HG02642 (cell line): ENCODE measurements around the gene MUC13.
"Not testable (repeated sequence)": the region's sequence is repeated elsewhere in the genome, so short reads cannot be mapped to it uniquely, and the experiment has no call there.

Experiments
- ATAC-seq: cut with Tn5 transposase; IDR thresholded peaks from one replicate; pipeline ENCODE4 v1.9.1; 2021; ENCODE audit warnings: mild to moderate bottlenecking; ENCODE audit not compliant: unreplicated experiment, poor library complexity

MUC13 gene, protein sequence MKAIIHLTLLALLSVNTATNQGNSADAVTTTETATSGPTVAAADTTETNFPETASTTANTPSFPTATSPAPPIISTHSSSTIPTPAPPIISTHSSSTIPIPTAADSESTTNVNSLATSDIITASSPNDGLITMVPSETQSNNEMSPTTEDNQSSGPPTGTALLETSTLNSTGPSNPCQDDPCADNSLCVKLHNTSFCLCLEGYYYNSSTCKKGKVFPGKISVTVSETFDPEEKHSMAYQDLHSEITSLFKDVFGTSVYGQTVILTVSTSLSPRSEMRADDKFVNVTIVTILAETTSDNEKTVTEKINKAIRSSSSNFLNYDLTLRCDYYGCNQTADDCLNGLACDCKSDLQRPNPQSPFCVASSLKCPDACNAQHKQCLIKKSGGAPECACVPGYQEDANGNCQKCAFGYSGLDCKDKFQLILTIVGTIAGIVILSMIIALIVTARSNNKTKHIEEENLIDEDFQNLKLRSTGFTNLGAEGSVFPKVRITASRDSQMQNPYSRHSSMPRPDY

DNA sequence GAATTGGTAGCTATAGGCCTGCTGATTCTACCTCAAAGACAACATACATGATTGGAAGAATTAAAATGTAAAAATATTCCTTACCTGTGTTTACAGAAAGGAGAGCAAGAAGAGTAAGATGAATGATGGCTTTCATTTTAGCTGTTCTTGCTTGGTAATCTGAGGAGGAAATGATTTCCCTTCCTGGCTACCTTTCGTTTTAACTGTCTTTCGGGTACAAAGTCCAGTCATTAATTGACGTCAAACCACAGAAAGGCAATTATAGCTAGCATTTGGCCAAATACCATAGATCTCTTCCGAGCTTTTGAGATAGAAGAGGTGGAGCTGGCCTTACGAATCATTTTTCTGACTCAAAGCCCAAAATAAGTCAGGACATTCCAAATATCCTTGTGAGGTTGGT, at the start of gene MUC13:
MUC13 (minus strand) TSS at position 175 of the 400 bp plus-strand sequence; CDS start at position 136, 39 bp downstream.
- no peak for ATAC-seq

DNA sequence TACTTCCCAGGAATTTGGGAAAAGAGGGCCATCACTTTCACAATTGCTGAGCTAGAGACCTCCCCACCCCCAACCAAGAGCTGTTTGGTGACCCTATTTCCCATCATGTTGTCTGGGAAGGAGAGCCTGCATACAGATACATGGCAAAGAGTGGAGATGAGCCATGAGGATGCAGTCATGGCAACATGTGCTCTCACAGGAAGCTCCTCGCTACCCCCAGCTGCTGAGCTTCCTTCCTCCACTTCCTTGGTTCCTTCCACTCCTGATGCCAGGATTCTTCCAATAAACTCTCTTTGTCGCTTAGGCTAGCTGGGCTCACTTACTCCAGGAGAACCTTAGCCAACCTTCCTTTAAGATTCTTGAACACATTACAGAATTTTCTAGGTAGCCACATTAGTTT, 48.3 kb upstream of the MUC13 start:
- ATAC-seq, result no peak

DNA sequence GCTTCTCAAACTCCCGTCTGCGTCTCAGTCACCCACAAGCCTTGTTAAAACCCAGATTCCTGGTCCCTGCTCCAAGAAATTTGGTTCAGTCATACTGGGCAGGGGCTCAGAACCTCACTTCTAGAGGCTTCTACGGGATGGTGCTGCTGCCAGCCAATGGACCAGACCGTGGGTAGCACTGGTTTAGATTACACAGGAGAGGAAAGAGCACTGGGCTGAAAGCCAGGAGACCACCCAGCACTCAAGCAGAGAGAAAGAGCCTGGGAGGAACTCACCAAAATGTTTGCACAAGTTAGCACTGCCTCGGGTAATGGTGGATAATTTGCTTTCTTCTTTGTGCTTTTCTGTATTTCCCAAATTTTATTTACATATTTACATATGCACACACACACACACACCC, 46.9 kb upstream of the MUC13 start:
- ATAC-seq, result no peak

DNA sequence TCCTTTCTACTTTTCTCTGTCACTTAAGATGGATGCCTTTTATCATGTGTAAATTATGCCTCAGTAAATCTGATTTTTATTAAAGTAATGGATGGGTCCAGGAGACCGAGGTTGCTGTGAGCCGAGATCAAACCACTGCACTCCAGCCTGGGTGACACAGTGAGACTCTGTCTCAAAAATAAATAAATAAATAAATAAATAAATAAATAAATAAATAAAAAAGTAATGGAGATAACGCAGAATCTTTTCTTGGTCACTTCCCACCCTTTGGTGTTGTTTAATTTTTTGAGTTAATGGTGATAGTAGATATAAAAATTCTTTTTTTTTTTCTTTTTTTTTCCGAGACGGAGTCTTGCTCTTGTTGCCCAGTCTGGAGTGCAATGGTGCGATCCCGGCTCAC, 44.1 kb upstream of the MUC13 start:
- no peak for ATAC-seq

DNA sequence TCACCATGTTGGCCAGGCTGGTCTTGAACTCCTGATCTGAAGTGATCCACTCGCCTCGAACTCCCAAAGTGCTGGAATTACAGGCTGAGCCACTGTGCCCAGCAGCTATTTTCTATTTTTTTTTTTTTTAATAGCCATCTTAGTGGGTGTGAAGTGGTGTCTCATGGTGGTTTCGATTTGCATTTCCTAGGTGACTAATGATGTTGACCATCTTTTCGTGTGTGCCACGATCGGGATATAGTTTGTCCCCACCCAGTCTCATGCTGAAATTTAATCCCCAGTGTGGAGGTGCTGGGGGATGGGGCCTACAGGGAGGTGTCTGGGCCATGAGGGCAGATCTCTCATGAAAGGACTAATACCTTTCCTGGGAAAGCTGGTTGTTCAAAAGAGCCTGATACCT, 41.8 kb upstream of the MUC13 start:
- ATAC-seq, result no peak

DNA sequence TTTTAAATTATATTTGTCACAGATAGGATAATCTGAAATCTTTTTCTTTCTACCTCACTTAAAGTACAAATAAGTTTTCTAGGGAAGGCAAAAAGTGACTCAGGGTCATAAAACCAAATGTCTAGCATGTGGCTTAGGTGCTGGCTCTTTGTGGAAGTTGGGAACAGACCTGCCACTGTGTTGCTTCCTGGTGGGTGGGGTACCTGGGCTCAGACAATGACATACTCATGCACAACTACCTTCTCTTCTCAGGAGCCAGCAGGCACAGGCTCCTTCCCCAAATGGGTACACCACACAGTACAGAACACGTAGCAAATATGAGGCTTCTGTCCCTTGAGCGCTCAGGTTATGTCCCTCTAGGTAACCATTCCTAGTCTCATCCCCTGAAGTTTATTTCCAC, 40.1 kb upstream of the MUC13 start:
- no peak for ATAC-seq

DNA sequence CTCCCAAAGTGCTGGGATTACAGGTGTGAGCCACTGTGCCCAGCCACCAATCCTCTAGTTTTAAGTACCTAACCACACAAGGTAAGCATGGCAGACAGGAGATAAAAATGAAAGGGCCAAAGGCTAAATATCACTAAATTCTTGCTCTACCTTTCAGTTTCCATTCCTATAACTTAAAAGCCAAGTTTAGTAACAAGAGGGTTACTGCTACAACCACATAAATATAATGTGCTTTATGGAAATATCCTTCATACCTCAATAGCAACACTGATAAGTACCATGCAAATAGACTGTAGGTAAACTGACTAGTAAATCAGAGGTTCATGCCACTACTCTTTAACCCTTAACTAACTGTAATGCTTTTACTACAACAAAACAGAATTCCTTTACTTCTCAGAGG, 38.7 kb upstream of the MUC13 start:
- ATAC-seq, result no peak

DNA sequence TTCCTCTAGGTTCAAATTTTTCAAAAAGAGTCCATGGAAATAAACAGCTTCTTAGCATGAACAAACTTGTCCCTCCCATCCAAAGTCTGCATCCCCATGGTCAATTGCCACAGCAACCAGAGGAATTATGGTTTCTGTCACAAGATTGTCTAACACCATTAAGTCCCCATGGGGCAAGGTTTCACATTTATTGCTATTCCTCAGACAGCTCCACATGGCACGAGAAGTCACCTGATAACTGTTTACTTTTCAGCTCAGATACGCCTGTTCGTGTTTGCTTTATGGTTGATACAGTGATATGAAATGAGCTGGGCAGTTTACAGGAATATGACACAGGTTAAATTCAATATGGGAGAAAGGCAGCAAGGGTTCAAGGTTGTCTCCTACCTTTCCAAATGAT, 37.9 kb upstream of the MUC13 start:
- ATAC-seq, result no peak

DNA sequence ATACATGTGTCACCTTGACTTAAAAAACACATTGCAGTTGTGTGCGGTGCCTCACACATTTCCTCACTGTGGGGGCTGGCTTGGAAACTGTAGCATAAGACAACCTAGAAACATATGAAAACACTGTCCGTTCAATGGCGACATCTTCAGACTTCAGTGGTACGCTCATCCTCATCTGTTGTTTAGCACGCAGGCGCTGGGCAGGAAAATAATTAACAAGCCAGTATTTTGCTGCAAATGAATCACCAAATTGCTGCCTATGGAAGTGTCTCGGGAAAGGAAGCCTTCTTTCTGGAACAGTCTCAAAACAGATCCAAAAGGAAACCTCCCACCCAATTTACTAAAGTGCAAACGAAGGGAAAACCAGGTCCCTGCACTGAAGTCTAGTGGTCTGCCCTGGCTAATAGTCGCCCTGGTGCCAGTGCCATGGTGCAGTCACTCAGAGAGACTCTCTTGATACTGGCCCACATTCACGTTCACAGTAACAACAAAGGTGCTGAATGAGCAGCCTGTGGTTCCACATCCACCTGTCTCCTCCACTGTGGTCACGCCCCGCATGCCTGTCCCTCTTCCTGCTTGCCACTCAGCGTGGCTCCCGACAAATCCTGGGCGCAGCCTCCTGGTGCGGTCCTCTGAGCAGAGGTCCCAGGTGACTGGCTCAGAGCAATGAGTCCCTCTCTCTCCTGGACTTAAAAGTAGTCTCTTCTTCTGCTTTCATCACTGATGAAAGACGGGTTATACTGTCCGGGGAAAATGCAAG, 35.6 kb upstream of the MUC13 start:
- no peak for ATAC-seq

DNA sequence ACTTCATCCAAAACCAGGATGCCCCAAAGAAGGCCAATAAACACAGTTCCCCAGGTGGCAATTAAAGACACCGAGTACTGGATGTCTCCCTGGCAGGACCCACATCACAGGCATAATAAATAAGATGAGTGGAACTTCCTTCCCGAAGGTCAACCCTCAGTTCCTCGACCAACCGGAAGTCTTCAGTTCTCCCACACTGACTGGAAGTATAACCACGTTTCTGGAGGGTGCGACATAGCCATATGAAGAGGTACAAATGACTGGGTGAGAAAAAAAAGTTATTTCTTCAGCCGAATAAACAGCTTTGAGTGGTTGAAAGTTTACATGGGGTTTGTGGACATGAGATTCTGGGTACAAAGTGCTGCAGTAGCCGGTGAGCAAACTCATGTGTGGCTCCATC, 34.6 kb upstream of the MUC13 start:
- no peak for ATAC-seq

DNA sequence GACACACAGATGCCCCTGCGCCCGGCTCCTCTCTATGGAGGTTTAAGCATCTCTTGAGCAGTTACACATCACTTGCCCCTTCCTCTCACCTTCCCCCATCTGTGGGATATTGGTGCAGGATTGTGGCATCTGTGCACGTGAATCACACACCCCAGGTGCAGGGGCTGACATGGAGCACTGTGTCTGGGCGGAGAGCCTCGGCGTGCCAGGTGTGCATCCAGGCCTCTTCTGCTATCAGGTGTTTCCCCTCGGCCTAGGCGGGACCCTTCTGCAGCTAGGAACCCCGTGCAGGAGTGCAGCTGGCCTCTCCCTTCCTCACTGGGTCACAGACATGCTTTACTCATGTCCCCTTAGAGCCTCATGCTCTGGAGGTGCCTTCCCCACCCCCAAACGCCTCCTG, 33.4 kb upstream of the MUC13 start:
- ATAC-seq, result no peak

DNA sequence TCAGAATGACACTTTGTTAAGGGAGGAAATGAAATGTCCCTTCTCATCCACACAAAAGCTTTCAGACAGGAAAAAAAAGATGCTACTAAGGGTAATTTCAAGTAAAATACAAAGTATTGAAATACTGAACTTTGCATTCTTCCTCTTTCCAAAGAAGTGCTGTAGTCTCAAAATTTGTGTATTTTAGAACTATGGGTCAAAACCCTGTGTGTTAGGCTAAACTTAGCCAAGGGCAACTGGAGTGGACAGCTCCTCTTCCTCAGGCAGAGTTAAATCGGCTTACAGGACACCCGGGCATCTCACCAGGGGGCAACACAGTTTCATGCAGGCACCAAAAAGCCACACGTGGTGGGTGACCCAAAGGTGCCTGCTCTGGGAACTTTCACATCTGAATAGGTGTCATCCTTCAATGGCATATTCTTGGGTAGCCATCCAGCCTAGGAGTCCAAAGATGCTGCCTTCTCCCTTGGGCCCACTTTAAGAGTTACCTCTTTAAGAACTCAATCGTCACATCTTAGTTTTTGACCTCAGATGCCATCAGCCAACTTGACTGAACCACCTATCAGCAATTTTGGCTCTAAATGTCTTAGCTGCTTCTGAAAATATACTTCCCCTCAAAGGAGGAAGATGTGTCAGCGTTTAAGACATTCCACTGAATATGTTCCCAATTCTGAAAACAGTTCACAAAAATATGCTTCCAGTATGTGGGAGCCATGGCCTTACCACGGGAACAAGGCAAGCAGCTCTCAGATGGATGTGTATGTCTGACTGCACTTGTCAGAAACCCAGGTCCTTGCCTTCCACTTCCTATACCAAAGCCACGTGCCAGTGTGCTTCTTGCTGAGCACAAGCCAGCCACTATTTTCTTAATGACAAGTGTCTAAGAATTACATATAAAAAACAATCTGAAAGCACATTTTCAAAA, 32.2 kb upstream of the MUC13 start:
- ATAC-seq, result no peak

DNA sequence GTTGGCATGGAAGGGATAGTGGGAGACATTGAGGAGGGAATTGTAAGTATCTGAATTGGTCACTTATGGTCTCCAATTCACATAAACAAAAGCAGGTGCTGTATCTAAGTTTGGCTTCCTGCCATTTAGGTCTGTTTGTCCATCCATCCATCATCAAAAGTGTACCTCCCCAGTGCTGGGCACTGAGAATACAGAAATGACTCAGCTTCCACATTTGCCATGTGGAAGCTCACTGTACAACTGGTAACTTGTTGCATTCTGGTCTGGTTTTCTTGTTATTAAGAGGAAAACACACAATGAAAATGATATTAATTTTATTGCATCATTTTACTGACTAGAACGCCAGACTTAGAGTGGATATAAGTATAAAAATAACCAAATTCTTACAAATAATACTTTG, 30.9 kb upstream of the MUC13 start:
- ATAC-seq, result no peak

DNA sequence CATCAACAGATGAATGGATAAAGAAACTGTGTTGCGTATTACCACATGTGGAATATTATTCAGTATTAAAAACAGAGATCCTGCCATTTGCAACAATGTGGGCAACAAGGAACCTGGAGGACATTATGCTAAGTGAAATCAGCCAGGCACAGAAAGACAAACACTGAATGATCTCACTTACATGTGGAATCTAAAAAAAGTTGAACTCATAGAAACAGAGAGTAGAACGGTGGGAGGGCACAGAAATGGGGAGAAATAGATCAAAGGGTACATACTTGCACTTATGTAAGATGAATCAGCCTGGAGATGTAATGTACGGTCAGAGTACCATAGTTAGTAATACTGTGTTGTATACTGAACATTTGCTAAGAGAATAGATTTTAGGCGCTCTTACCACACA, 29.8 kb upstream of the MUC13 start:
- ATAC-seq, result no peak

DNA sequence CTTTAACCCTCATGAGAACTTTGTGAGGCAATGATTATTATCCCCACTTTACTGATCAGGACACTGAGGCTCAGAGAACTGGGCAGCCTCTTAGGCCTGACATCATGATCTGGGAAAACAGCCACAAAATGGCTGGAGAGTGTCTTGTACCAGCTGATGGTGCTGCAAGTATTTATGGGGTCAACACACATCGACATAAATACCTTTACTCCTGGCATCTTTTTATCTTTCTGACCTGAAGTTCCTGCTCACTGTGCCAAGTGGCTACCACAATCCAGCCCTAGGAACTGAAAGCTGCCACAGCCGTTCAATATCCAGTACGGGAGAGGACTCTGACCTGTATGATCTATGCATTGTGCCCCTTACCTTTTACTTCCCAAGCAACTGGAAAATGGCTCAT, 29.2 kb upstream of the MUC13 start:
- no peak for ATAC-seq

DNA sequence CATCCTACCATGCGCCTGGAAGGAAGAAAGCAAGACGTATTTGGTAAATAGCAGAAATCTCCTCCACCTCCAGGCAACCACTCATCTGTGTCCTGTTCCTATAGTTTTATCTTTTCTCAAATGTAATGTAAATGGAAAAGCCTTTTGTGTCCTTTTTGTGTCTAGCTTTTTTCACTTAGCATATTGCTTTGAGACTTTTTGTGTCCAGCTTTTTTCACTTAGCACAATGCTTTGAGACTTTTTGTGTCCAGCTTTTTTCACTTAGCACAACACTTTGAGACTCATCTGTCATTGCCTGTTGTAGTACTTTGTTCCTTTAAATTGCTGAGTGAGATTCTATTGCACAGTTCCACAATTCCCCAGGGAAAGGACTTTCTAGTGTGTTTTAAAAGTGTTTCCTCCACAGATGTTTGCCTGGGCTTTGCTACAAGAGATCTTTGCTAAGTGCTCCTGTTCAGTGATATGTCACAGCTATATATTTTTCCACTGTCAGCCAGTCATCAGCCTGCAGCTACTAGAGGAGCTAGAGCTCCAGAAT, 27.9 kb upstream of the MUC13 start:
- no peak for ATAC-seq

DNA sequence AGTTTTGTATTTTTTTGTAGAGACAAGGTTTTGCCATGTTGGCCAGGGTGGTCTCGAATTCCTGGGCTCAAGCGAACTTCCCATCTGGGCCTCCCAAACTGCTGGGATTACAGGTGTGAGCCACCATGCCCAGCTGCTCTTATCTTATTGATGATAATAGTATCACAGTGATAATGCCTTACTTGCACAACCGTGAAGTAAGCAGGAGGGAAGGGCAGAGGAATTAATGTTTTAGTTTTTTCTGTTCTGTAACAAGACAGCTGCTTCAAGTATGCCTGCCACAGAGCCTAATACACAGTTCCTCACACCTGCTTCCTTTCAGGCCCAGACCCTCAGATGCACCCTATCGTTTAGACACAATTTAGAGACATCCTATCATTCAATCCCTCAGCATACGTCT, 26.1 kb upstream of the MUC13 start:
- ATAC-seq, result no peak

DNA sequence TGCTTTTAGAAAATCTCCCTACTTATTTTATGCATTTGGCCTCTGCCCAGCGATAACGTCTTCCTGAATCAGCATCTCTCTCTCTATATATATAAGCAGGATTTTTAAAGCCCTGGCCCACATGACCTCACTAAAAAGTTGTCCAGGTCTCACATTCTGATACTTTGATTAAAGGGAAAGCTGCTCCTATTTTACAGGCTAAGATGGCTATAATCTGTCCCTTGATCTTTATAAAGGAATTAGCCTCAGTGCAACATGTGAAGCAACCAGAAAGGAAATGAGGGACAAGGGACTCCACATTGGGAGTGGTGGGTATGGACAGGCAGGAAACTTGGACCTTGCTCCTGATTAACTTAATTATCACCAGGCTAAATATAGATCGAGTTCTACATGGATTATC, 25.6 kb upstream of the MUC13 start:
- ATAC-seq, result no peak

DNA sequence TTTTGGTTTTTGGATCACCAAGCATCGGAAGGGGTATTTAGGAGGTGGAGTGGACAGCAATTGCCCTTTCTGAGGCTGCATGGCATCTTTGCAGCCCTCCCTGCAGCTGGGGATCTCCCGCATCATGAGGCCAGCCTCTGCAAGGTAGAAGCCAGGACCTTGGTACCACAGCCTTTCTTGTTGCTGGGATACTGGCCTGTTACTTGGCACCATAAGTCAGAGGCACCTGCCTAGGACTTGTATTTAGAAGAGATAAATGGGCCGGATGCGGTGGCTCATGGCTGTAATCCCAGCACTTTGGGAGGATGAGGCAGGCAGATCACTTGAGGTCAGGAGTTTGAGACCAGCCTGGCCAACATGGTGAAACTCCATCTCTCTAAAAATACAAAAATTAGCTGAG, 23.4 kb upstream of the MUC13 start:
- not testable (repeated sequence) for ATAC-seq

DNA sequence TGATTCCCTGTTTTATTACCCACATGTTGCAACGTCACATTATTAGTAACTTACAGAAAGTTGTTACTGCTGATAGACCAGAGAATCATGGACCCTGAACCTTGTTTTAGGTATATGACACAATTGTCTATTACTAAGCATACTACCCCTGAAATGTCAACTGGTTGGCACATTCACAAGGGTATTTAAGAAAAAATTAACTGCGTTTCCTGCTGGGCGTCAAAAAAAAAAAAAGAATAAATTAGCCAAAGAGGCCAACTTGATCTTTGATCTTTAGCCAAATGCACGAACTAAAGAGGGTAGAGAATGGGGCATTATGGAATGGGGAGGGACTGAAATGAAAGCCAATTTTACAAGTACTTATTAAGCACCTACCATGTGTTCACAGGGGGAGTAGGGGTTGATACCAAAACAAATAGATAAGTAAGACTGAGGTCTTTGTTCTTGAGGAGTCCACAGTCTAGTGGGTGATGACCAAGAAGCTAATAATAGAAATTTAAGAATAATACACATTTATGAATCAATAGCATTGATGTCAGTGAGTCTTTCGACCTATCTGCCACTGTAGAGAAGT, 17.8 kb upstream of the MUC13 start:
- ATAC-seq, result no peak
